WERI-Rb-1 (cell line): ENCODE measurements around the gene SUGP2.

ENCODE experiments used
- DNase-seq: peaks from one replicate; pipeline ENCODE4 v3.0.0-alpha.2; 2020
- H3K27ac ChIP-seq: fragments of 250-450 bp; sonication (Bioruptor Pico); 2 replicates; pipeline ENCODE4 v1.5.1; 2020; ENCODE audit warnings: mild to moderate bottlenecking, moderate library complexity
- H3K27me3 ChIP-seq: fragments of 250-450 bp; sonication (Bioruptor Pico); 2 replicates; pipeline ENCODE4 v1.5.1; 2021; ENCODE audit warnings: mild to moderate bottlenecking, low read depth, moderate library complexity; ENCODE audit not compliant: insufficient read depth, severe bottlenecking
- H3K36me3 ChIP-seq: fragments of 250-450 bp; sonication (Bioruptor Pico); 2 replicates; pipeline ENCODE4 v1.5.1; 2020; ENCODE audit warnings: mild to moderate bottlenecking, moderate library complexity
- H3K4me3 ChIP-seq: 2 replicates; pipeline ENCODE4 v1.5.1; 2011; ENCODE audit warnings: low read depth, mild to moderate bottlenecking, control low read depth, low read length
- H3K9me3 ChIP-seq: fragments of 250-450 bp; sonication (Bioruptor Pico); 2 replicates; pipeline ENCODE4 v1.5.1; 2021; ENCODE audit warnings: mild to moderate bottlenecking, moderate library complexity; ENCODE audit not compliant: severe bottlenecking
- TF ChIP-seq, protein P1 (sequence below): IDR thresholded peaks from 2 replicates; pipeline ENCODE4 v1.5.1; 2011; ENCODE audit warnings: low read depth, mild to moderate bottlenecking, control low read depth, inconsistent platforms, low read length

Gene SUGP2

DNA sequence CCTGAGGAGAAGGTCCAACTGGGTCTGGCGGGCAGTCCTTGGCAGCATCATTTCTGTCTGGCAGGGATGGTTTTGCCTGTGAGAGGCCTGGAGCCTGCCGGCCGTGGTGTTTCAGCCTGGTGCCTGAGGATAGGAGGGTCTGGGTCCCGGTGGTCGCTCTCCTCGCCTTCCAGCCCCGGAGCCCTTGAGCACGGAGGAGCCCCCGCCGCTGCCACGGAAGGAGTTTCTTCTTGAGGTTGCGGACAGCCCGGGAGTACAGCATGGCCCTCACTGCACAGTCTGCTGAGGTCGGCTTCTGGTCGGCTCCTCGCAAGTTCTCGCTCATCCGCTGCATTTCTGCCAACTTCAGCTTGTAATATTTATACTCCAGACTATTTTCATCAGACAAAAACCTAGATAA, 23.4 kb downstream of the SUGP2 start:
- Histone ChIP-seq H3K27me3 (no peaks in the 10 kb centered on the region), H3K4me3 (no peak overlapping the region), H3K27ac (no peak overlapping the region), H3K36me3 (peaks cover 90% of the 10 kb centered on the region), H3K9me3 (no peaks in the 10 kb centered on the region)
- TF ChIP-seq, protein P1, sequence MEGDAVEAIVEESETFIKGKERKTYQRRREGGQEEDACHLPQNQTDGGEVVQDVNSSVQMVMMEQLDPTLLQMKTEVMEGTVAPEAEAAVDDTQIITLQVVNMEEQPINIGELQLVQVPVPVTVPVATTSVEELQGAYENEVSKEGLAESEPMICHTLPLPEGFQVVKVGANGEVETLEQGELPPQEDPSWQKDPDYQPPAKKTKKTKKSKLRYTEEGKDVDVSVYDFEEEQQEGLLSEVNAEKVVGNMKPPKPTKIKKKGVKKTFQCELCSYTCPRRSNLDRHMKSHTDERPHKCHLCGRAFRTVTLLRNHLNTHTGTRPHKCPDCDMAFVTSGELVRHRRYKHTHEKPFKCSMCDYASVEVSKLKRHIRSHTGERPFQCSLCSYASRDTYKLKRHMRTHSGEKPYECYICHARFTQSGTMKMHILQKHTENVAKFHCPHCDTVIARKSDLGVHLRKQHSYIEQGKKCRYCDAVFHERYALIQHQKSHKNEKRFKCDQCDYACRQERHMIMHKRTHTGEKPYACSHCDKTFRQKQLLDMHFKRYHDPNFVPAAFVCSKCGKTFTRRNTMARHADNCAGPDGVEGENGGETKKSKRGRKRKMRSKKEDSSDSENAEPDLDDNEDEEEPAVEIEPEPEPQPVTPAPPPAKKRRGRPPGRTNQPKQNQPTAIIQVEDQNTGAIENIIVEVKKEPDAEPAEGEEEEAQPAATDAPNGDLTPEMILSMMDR, result no peak
- no peak for DNase-seq

DNA sequence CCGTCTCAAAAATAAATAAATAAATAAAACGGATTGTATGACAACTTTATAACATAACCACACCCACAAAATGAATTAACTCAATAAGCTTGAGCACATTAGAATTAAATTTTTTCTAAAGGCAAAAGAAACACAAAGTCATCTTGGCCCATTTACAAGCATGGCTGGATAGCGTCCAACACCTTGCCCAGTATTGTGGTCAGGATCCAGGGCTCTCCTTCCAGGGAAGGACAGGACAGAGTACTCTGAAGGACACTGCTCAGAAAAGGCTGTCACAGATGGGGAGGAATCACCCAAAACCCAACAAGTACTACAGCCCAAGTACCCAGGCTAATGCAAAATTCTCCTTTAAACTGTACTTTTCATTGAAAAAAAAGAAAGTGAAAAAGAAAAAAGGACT, 27.1 kb downstream of the SUGP2 start:
- no peak overlapping the region for H3K4me3 ChIP-seq
- peaks cover 93% of the 10 kb centered on the region for H3K36me3 ChIP-seq
- H3K27ac ChIP-seq, result no peak overlapping the region
- TF ChIP-seq, protein P1, result no peak
- H3K9me3 ChIP-seq, result no peaks in the 10 kb centered on the region
- DNase-seq, result no peak
- no peaks in the 10 kb centered on the region for H3K27me3 ChIP-seq

DNA sequence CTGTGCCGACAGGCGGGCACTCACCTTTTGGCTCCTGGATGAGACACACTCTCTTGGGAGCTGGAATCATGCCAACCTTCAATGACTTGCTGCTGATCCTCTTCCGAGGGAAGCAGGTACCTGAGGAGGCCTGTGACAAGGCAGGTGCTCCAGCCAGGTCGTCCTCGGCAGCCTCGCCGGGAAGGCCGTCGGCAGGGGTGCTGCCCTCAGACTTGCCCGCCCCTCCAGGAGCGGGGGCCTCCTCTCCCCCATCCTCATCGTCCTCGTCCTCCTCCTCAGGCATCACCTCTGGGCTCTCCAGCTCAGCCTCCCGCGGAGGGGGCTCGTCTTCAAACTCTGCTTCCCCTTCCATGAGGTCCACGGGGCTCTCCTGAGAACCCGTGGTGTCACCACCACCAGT, 29.2 kb downstream of the SUGP2 start:
- Histone ChIP-seq H3K27me3 (no peaks in the 10 kb centered on the region), H3K27ac (no peak overlapping the region), H3K36me3 (peaks cover 90% of the 10 kb centered on the region), H3K4me3 (no peak overlapping the region), H3K9me3 (no peaks in the 10 kb centered on the region)
- TF ChIP-seq, protein P1, result no peak
- DNase-seq, result no peak

DNA sequence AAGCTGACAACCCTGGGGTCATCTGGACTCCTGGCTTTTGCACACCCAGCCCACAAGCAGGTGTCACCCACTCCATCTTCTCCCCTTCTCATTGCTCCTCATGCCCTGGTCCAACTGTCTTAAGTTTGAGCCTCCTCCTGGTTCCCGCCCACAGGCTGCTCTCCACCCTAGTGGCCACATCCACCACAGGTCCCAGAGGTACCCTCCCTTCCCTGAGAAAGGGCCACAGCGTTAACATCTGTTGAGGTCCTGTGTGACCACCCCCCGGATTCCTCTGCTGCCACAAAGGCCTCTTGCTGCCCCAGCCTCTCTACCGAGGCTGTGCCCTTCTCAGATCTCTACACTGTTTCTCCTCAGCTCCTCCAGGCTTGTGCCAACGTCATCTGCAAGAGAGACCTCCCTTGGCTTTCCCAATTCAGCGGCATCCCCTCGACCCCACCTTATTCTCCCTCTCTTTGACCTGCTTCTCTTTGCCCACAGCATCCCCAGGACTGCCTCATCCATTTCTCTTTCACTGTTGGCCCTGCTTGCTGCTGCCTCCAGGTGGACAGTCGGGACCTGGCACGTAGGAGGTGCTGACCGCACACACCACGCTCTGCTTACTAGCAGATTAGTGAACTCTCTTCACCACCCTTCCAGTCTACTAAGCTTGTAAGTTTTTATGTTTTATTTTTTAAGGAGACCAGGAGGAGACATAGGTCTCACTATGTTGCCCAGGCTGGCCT, 33.3 kb downstream of the SUGP2 start:
- TF ChIP-seq, protein P1, result peak; percentile 72
- Histone ChIP-seq H3K27me3 (no peaks in the 10 kb centered on the region), H3K4me3 (no peak overlapping the region), H3K9me3 (no peaks in the 10 kb centered on the region), H3K27ac (no peak overlapping the region), H3K36me3 (peaks cover 77% of the 10 kb centered on the region)
- DNase-seq, result peak; percentile 75

DNA sequence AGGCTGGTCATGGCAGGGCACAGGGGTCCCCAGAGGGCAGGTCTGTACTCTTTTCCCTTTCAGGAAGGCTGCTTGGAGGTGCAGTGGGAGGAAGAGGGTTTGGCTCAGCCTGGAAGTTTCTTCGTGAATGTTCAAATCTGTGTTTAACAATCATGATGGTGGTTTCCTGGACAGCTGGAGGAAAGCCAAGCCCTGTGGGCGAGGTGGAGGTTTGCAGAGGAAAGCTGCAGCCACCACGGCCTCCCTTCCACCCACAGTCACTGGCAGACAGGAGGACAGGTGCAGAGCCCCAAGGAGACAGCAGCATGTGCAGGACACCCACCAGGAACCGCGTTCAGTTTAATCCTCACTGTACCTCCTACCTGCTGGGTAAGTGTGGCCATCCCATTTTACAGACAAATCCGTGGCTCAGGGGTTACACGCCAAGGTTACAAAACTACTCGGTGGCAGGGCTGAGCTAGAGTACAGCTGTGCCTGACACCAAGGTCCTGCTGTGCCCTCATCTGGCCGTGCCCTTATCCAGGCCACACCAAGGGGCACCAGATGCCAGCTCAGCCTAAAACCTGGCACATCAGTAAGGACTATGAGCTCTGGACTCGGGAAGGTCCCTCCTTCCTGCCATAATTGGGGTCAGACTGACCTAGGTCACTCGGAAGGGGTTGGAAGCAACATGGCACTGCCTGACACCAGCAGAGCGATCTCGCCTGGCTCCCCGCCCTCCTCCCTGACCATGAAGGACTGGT, 34.1 kb downstream of the SUGP2 start:
- H3K36me3 ChIP-seq, result peaks cover 77% of the 10 kb centered on the region

More for the DNA sequence above, 34.1 kb downstream of the SUGP2 start:
- TF ChIP-seq, protein P1, result no peak
- no peaks in the 10 kb centered on the region for H3K9me3 ChIP-seq
- no peak for DNase-seq
- H3K27me3 ChIP-seq, result no peaks in the 10 kb centered on the region
- H3K27ac ChIP-seq, result peak overlapping the region; percentile 57
- H3K4me3 ChIP-seq, result no peak overlapping the region
